SH-SY5Y (cell line): ENCODE measurements around the gene MIOX.

Source experiments
- GATA2 ChIP-seq: IDR thresholded peaks from 2 replicates; pipeline ENCODE4 v1.6.1; 2011; ENCODE audit warnings: mild to moderate bottlenecking, low read depth, low read length
- GATA3 ChIP-seq: IDR thresholded peaks from 2 replicates; pipeline ENCODE4 v1.6.1; 2011; ENCODE audit warnings: low read depth, mild to moderate bottlenecking, low read length, moderate library complexity

- TF ChIP-seq GATA2 (no peak), GATA3 (no peak)
These were observed 14.7 kb upstream of the MIOX start for GRCh38 chr22:50471962-50472361.
